HFFc6 (cell line): ENCODE data around the gene TMEM179. TPM values are rescaled to one million over a fixed set of nuclear protein-coding genes. Genes with fewer than 3 reads are reported as not detected.

ENCODE experiments used
- DNase-seq: peaks from one replicate; pipeline ENCODE4 v3.0.0-alpha.2; 2018
- H3K27ac Mint-ChIP-seq: 2 replicates; pipeline ENCODE4 v1.8.0; 2020; ENCODE audit warnings: mild to moderate bottlenecking, mixed read lengths
- H3K27me3 Mint-ChIP-seq: 2 replicates; pipeline ENCODE4 v1.8.0; 2021; ENCODE audit warnings: mild to moderate bottlenecking, moderate library complexity, mixed read lengths; ENCODE audit not compliant: insufficient read depth
- H3K36me3 Mint-ChIP-seq: 2 replicates; pipeline ENCODE4 v1.8.0; 2021; ENCODE audit warnings: low read depth, mixed read lengths
- H3K4me1 Mint-ChIP-seq: 2 replicates; pipeline ENCODE4 v1.8.0; 2020; ENCODE audit warnings: low read depth, mixed read lengths
- H3K4me3 Mint-ChIP-seq: 2 replicates; pipeline ENCODE4 v1.8.0; 2020; ENCODE audit warnings: mild to moderate bottlenecking, moderate library complexity, mixed read lengths
- H3K9me3 Mint-ChIP-seq: 2 replicates; pipeline ENCODE4 v1.8.0; 2020; ENCODE audit warnings: mild to moderate bottlenecking, mixed read lengths
- CTCF ChIP-seq: fragments of 200-600 bp; sonication (generic); IDR thresholded peaks from 2 replicates; pipeline ENCODE4 v1.5.0; 2021; ENCODE audit warnings: antibody characterized with exemption, mild to moderate bottlenecking
- total RNA-seq, 6 experiments: library from RNA; stranded (reverse); fragmentation: NEBNext Ultra II Directional; extraction: Animal tissue kit (Norgen Biotek cat#: 25700); gene quantifications; 2 replicates in 1 of 6; 3 replicates in 5 of 6; pipeline ENCODE4 v1.2.3, GENCODE V29; 2021

The TMEM179 gene
- total RNA-seq, 6 experiments from 2014 or later, result not detected

- H3K9me3 Mint-ChIP-seq, result no peaks in the 10 kb centered on the region
- H3K36me3 Mint-ChIP-seq, result no peaks in the 10 kb centered on the region
- no peak for DNase-seq
- no peaks in the 10 kb centered on the region for H3K4me1 Mint-ChIP-seq
- H3K27ac Mint-ChIP-seq, result no peak overlapping the region
- H3K27me3 Mint-ChIP-seq, result peaks cover 25% of the 10 kb centered on the region
- H3K4me3 Mint-ChIP-seq, result no peak overlapping the region
- TF ChIP-seq CTCF, result no peak
These were observed 5.1 kb upstream of the TMEM179 start for GRCh38 chr14:104609666-104610065.

- H3K4me3 Mint-ChIP-seq, result no peak overlapping the region
- no peaks in the 10 kb centered on the region for H3K36me3 Mint-ChIP-seq
- no peak for TF ChIP-seq CTCF
- DNase-seq, result no peak
- H3K9me3 Mint-ChIP-seq, result no peaks in the 10 kb centered on the region
- no peak overlapping the region for H3K27ac Mint-ChIP-seq
- H3K4me1 Mint-ChIP-seq, result no peaks in the 10 kb centered on the region
- peaks cover 39% of the 10 kb centered on the region for H3K27me3 Mint-ChIP-seq
These were observed 716 bp downstream of the TMEM179 start for GRCh38 chr14:104603711-104604401.

- H3K27ac Mint-ChIP-seq, result no peak overlapping the region
- no peaks in the 10 kb centered on the region for H3K9me3 Mint-ChIP-seq
- no peak for DNase-seq
- H3K27me3 Mint-ChIP-seq, result peaks cover 39% of the 10 kb centered on the region
- no peak for TF ChIP-seq CTCF
- no peaks in the 10 kb centered on the region for H3K36me3 Mint-ChIP-seq
- no peaks in the 10 kb centered on the region for H3K4me1 Mint-ChIP-seq
- no peak overlapping the region for H3K4me3 Mint-ChIP-seq
These were observed 1.6 kb downstream of the TMEM179 start for GRCh38 chr14:104602933-104603325.

GRCh38 chr14:104602315-104602932 lies 2.1 kb downstream of the TMEM179 start:
- Mint-ChIP-seq H3K4me3 (no peak overlapping the region), H3K9me3 (no peaks in the 10 kb centered on the region), H3K36me3 (no peaks in the 10 kb centered on the region), H3K4me1 (no peaks in the 10 kb centered on the region), H3K27me3 (peaks cover 36% of the 10 kb centered on the region), H3K27ac (no peak overlapping the region)
- TF ChIP-seq CTCF, result no peak
- no peak for DNase-seq

- no peak for TF ChIP-seq CTCF
- Mint-ChIP-seq H3K9me3 (no peaks in the 10 kb centered on the region), H3K4me3 (no peak overlapping the region), H3K27me3 (peaks cover 34% of the 10 kb centered on the region), H3K27ac (no peak overlapping the region), H3K36me3 (no peaks in the 10 kb centered on the region), H3K4me1 (no peaks in the 10 kb centered on the region)
- peak; percentile 41 for DNase-seq
These were observed 2.8 kb downstream of the TMEM179 start for GRCh38 chr14:104601786-104602185.
